A549 (cell line): Measurements from ENCODE around the gene APOL2. TPM values are rescaled to one million over a fixed set of nuclear protein-coding genes. Genes with fewer than 3 reads are reported as not detected.

Experiments
- ATAC-seq, 2 experiments: fragments of 200-7000 bp in 1 of 2; fragments of >200 bp in 1 of 2; cut with Nextera tagmentation in 1 of 2; cut with Tn5 transposase in 1 of 2; 3 replicates each; pipeline versions ENCODE4 v1.8.0 to v1.9.1; 2018 to 2020; ENCODE audit warnings: mild to moderate bottlenecking in 1 of 2, moderate library complexity in 1 of 2
- CTCF ChIA-PET: fragments of 300-600 bp; sonication (Branson Sonifier 250); formaldehyde crosslinking; extraction: SDS; loops from one replicate; lab custom pipeline; 2021; ENCODE audit warnings: antibody characterized with exemption, inconsistent platforms; lab: Yijun Ruan, JAX
- POLR2A ChIA-PET: fragments of 350-600 bp; formaldehyde crosslinking; extraction: SDS; loops from one replicate; lab custom pipeline; 2021; ENCODE audit warnings: antibody characterized with exemption, inconsistent platforms; lab: Yijun Ruan, JAX
- DNase-seq, 2 experiments: peaks; one replicate each; pipeline versions ENCODE4 v3.0.0 to v3.0.0-alpha.2; 2011 to 2016; ENCODE audit warnings: low read depth in 1 of 2, low spot score in 1 of 2
- FAIRE-seq: peaks from 2 replicates; lab custom pipeline; 2011; peaks lifted over from hg19 to GRCh38; lab: Jason Lieb, UNC
- H3K27ac ChIP-seq, 2 experiments: fragments of >200 bp; sonication (Bioruptor Twin); formaldehyde crosslinking; 3 replicates each; pipeline ENCODE4 v1.5.1; 2016 to 2017
- H3K4me1 ChIP-seq: fragments of >200 bp; sonication (Bioruptor Twin); formaldehyde crosslinking; 3 replicates; pipeline ENCODE4 v1.6.1; 2016
- H3K4me2 ChIP-seq: fragments of >200 bp; sonication (Bioruptor Twin); formaldehyde crosslinking; 3 replicates; pipeline ENCODE4 v1.6.1; 2016
- H3K4me3 ChIP-seq: fragments of >200 bp; sonication (Bioruptor Twin); formaldehyde crosslinking; 3 replicates; pipeline ENCODE4 v1.5.1; 2016
- H3K9me3 ChIP-seq: fragments of >200 bp; sonication (Bioruptor Twin); formaldehyde crosslinking; 3 replicates; pipeline ENCODE4 v1.6.1; 2016
- BHLHE40 ChIP-seq: IDR thresholded peaks from 2 replicates; pipeline ENCODE4 v1.6.1; 2012; ENCODE audit warnings: low read depth, low read length, inconsistent platforms
- E2F6 ChIP-seq: IDR thresholded peaks from 2 replicates; pipeline ENCODE4 v1.6.1; 2012; ENCODE audit warnings: low read depth, borderline replicate concordance
- EHF ChIP-seq: fragments of 250-450 bp; sonication (Bioruptor Pico); IDR thresholded peaks from 2 replicates; pipeline ENCODE4 v1.5.0; 2020; ENCODE audit warnings: mild to moderate bottlenecking
- EHMT2 ChIP-seq: fragments of 200-600 bp; sonication (generic); IDR thresholded peaks from 2 replicates; pipeline ENCODE4 v1.6.1; 2016; ENCODE audit warnings: antibody characterized with exemption, low read depth, mild to moderate bottlenecking, moderate library complexity
- ELK1 ChIP-seq: fragments of 150-350 bp; IDR thresholded peaks from 2 replicates; pipeline ENCODE4 v1.6.1; 2014; ENCODE audit warnings: low read depth, mild to moderate bottlenecking, low read length
- FOSL2 ChIP-seq, 2 experiments: fragments of 450-650 bp in 1 of 2; fragments of >200 bp in 1 of 2; sonication (Bioruptor Twin) in 1 of 2; formaldehyde crosslinking; IDR thresholded peaks; 2 replicates each; pipeline versions ENCODE4 v1.5.0 to v1.6.1; 2016 to 2020; ENCODE audit warnings: mild to moderate bottlenecking in 1 of 2, moderate library complexity in 1 of 2
- FOXS1 ChIP-seq: fragments of 250-450 bp; sonication (Bioruptor Pico); IDR thresholded peaks from 2 replicates; pipeline ENCODE4 v1.5.0; 2020; ENCODE audit warnings: mild to moderate bottlenecking, moderate library complexity
- HOXA7 ChIP-seq: fragments of 250-450 bp; sonication (Bioruptor Pico); IDR thresholded peaks from 2 replicates; pipeline ENCODE4 v1.5.0; 2020; ENCODE audit warnings: mild to moderate bottlenecking, moderate library complexity
- KDM1A ChIP-seq: fragments of 200-600 bp; sonication (generic); IDR thresholded peaks from 2 replicates; pipeline ENCODE4 v1.6.1; 2016; ENCODE audit warnings: low read depth, mild to moderate bottlenecking
- MAX ChIP-seq: IDR thresholded peaks from 2 replicates; pipeline ENCODE4 v1.6.1; 2012
- MAZ ChIP-seq: fragments of 150-350 bp; IDR thresholded peaks from 2 replicates; pipeline ENCODE4 v1.6.1; 2014; ENCODE audit warnings: antibody characterized with exemption, low read depth, low read length, borderline replicate concordance
- MYC ChIP-seq: IDR thresholded peaks from 2 replicates; pipeline ENCODE4 v1.6.1; 2012; ENCODE audit warnings: mild to moderate bottlenecking, inconsistent platforms, low read length, improper control_type of control experiment, borderline replicate concordance
- NFE2L2 ChIP-seq: fragments of 150-350 bp; conservative IDR thresholded peaks from 2 replicates; pipeline ENCODE4 v1.6.1; 2014; ENCODE audit warnings: low read length
- NPAS2 ChIP-seq: fragments of 250-450 bp; sonication (Bioruptor Pico); IDR thresholded peaks from 2 replicates; pipeline ENCODE4 v1.8.0; 2022; ENCODE audit warnings: mild to moderate bottlenecking, moderate library complexity, borderline replicate concordance
- PBX3 ChIP-seq: IDR thresholded peaks from 2 replicates; pipeline ENCODE4 v1.6.1; 2012
- RFX5 ChIP-seq: fragments of 450-650 bp; IDR thresholded peaks from 2 replicates; pipeline ENCODE4 v1.7.1; 2014; ENCODE audit warnings: antibody characterized with exemption, mild to moderate bottlenecking, moderate library complexity
- SMC3 ChIP-seq: fragments of >200 bp; sonication (Bioruptor Twin); formaldehyde crosslinking; IDR thresholded peaks from 3 replicates; pipeline ENCODE4 v1.6.1; 2018; ENCODE audit warnings: inconsistent platforms
- TFCP2L1 ChIP-seq: fragments of 250-450 bp; sonication (Bioruptor Pico); IDR thresholded peaks from 2 replicates; pipeline ENCODE4 v1.5.0; 2021; ENCODE audit warnings: mild to moderate bottlenecking
- TP53 ChIP-seq: fragments of 250-450 bp; sonication (Bioruptor Pico); IDR thresholded peaks from 2 replicates; pipeline ENCODE4 v1.5.0; 2021; ENCODE audit warnings: mild to moderate bottlenecking, moderate library complexity
- USF2 ChIP-seq: fragments of 450-650 bp; IDR thresholded peaks from 2 replicates; pipeline ENCODE4 v1.6.1; 2014; ENCODE audit warnings: antibody characterized with exemption
- ZC3H11A ChIP-seq: fragments of 450-650 bp; IDR thresholded peaks from 2 replicates; pipeline ENCODE4 v1.6.1; 2014; ENCODE audit warnings: antibody characterized with exemption, mild to moderate bottlenecking
- WGBS: methylation state at CpG from one replicate; pipeline ENCODE4 v1.1.6; 2017; ENCODE audit errors: missing lambda C conversion rate; 5-methylcytosine and 5-hydroxymethylcytosine counted together
- polyA plus RNA-seq, 4 experiments: library from polyadenylated mRNA; depleted of rRNA in 3 of 4; stranded (reverse); fragments of >200 nt; fragmentation: RNase III in 1 of 4; extraction: RNeasy Plus Mini Kit Qiagen cat#74134 plus additional on column Dnase treatment in 1 of 4; gene quantifications; 2 replicates in 3 of 4; 3 replicates in 1 of 4; pipeline ENCODE4 v1.2.3, GENCODE V29; 2011 to 2017

Gene APOL2
- polyA plus RNA-seq, 2 of the 4 experiments (the other 2 are of a cell fraction), result 8.7 to 23.8 TPM

GRCh38 chr22:36245805-36246356 is 6.6 kb upstream of the APOL2 start:
- ChIA-PET CTCF (no interaction called here), POLR2A (no interaction called here)
- FAIRE-seq (no peak), DNase-seq (no peak), ATAC-seq (no peak)
- Histone ChIP-seq H3K27ac (no peak overlapping the region), H3K9me3 (no peaks in the 10 kb centered on the region), H3K4me2 (no peak overlapping the region), H3K4me1 (peaks cover 17% of the 10 kb centered on the region), H3K4me3 (no peak overlapping the region)
- TF ChIP-seq BHLHE40, result no peak
- TF ChIP-seq PBX3, result no peak
- TF ChIP-seq USF2, result no peak
- TF ChIP-seq FOXS1 (CRISPR knock-in tag), result no peak
- no peak for TF ChIP-seq RFX5
- TF ChIP-seq EHF (CRISPR knock-in tag), result no peak
- no peak for TF ChIP-seq HOXA7 (CRISPR knock-in tag)
- no peak for TF ChIP-seq NPAS2 (CRISPR knock-in tag)
- TF ChIP-seq MAX, result no peak
- TF ChIP-seq FOSL2 (IDR thresholded peaks at IDR 0.05), result no peak
- TF ChIP-seq FOSL2 (CRISPR knock-in tag; IDR thresholded peaks at IDR 0.05), result no peak
- TF ChIP-seq MAZ, result no peak
- no peak for TF ChIP-seq TP53 (CRISPR knock-in tag)
- no peak for TF ChIP-seq NFE2L2
- TF ChIP-seq E2F6, result no peak
- no peak for TF ChIP-seq MYC
- TF ChIP-seq SMC3, result no peak
- TF ChIP-seq ZC3H11A, result no peak
- TF ChIP-seq ELK1, result no peak
- TF ChIP-seq KDM1A, result no peak
- no peak for TF ChIP-seq TFCP2L1
- 77% methylated on average over 4 of the region's 4 CpGs for WGBS

GRCh38 chr22:36244522-36245391 is 5.4 kb upstream of the APOL2 start:
- ChIA-PET CTCF (interaction anchor here (1.0 to 1.4 kb wide), 3 partner anchors 9 to 64 kb away, joined by 3 to 4 read pairs (median 3); no protein-coding TSS in a partner anchor), POLR2A (no interaction called here)
- DNase-seq (no peak), ATAC-seq (no peak), FAIRE-seq (no peak)
- Histone ChIP-seq H3K4me1 (peaks cover 13% of the 10 kb centered on the region), H3K4me2 (no peak overlapping the region), H3K4me3 (no peak overlapping the region), H3K27ac (no peak overlapping the region), H3K9me3 (no peaks in the 10 kb centered on the region)
- no peak for TF ChIP-seq EHMT2
- no peak for TF ChIP-seq TFCP2L1
- no peak for TF ChIP-seq EHF (CRISPR knock-in tag)
- no peak for TF ChIP-seq BHLHE40
- TF ChIP-seq ZC3H11A, result no peak
- TF ChIP-seq SMC3, result no peak
- TF ChIP-seq PBX3, result no peak
- WGBS, result 87% methylated on average over 3 of the region's 5 CpGs
